Amniotic stem cell (primary cell): ENCODE measurements around the gene XIST.
"Not testable (repeated sequence)": the region's sequence is repeated elsewhere in the genome, so short reads cannot be mapped to it uniquely, and the experiment has no call there.

Experiments
- DNase-seq: peaks from one replicate; lab custom pipeline; 2025; lab: John Stamatoyannopoulos, UW

The XIST gene

DNA sequence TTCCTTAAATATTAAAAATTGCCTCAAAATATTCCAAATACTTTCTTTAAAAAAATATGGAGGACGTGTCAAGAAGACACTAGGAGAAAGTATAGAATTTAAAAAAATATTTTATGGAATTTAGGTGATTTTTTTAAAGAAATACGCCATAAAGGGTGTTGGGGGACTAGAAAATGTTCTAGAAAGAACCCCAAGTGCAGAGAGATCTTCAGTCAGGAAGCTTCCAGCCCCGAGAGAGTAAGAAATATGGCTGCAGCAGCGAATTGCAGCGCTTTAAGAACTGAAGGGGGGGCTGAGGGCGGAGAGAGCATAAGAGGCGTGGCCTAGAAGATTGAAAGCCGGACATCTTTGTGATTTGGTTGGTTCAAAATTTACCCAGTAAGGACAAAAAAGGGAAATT, at the start of gene XIST:
Gene XIST (minus strand): TSS at position 248 of the 400 bp plus-strand sequence.
- DNase-seq: peak; percentile 31

DNA sequence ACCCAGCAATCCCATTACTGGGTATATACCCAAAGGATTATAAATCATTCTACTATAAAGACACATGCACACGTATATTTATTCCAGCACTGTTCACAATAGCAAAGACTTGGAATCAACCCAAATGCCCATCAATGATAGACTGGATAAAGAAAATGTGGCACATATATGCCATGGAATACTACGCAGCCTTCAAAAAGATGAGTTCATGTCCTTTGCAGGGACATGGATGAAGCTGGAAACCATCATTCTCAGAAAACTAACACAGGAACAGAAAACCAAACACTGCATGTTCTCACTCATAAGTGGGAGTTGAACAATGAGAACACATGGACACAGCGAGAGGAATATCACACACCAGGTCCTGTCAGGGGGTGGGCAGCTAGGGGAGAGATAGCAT, 45.8 kb upstream of the XIST start:
- DNase-seq: not testable (repeated sequence)

DNA sequence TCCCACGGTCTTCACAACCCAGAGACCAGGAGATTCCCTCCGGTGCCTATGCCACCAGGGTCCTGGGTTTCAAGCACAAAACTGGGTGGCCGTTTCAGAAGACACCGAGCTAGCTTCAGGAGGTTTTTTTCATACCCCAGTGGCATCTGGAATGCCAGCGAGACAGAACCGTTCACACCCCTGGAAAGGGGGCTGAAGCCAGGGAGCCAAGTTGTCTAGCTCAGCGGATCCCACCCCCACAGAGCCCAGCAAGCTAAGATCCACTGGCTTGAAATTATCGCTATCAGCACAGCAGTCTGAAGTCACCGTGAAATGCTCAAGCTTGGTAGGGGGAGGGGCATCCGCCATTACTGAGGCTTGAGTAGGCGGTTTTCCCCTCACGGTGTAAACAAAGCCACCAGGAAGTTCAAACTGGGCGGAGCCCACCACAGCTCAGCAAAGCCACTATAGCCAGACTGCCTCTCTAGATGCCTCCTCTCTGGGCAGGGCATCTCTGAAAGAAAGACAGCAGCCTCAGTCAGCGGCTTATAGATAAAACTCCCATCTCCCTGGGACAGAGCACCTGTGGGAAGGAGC, 40.1 kb upstream of the XIST start:
- not testable (repeated sequence) for DNase-seq

DNA sequence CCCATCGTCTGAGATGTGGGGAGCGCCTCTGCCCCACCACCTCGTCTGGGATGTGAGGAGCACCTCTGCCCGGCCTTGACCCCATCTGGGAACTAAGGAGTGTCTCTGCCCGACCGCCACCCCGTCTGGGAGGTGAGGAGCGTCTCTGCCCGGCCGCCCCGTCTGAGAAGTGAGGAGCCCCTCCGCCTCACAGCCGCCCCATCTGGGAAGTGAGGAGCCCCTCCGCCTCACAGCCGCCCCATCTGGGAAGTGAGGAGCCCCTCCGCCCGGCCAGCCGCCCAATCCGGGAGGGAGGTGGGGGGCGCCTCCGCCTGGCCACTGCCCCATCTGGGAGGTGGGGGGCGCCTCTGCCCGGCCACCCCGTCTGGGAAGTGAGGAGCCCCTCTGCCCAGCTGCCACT, 29.7 kb upstream of the XIST start:
- not testable (repeated sequence) for DNase-seq

DNA sequence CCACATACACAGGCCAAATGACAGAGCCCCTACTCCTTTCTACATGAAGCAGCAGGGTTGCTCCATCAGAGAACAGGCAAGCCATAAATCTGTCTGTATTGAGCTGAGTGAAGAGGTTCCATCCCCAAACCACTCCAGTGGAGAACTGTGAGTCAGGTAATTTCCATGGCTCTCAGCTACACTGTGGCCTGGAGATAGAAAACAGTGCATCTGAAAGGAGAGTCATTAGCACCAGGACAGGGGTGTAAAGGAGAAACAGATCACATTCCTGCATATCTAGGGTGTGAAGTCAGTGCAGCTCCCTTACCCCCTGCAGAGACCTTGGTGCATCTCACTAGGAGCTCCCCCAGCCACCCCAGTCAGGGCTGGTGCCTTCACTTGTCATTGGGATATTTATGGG, 25.2 kb upstream of the XIST start:
- DNase-seq: no peak

DNA sequence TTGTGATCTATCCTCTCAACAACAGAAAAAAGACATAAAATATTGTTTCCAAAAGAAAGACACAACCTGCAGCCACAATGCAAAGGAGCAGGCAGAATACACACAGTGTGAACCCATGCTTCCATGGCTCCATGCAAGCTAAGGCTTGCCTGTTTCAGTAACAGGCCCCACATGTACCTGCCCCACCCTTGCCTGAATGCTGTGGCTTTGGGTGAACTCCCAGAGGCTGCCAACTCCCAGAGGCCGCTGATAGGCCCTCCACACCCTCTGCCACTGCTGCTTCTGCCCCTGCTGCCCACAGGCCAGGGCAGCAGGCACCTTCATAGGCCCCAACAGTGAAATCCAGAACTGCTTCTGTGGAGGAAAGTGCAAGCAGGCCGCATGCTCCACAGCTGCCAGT, 24.4 kb upstream of the XIST start:
- no peak for DNase-seq

DNA sequence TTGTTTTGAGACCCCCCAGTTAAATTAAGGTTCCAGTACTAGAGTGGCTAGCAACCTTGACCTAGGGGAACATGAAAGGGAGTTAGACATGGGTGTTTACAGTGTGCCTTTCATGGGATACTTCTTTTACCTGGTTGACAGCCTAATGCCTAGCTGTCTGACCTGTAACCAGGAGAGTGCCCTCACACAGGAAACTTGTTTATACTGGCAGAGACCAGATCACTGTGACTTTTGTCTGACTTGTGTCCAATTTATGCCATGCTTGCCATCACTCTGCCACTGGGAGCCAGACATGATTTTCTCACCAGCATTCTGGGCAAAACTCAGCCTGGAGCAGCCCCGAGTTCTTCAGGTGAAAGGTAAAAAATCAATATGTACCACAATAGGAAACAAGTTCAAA, 16.4 kb upstream of the XIST start:
- no peak for DNase-seq

DNA sequence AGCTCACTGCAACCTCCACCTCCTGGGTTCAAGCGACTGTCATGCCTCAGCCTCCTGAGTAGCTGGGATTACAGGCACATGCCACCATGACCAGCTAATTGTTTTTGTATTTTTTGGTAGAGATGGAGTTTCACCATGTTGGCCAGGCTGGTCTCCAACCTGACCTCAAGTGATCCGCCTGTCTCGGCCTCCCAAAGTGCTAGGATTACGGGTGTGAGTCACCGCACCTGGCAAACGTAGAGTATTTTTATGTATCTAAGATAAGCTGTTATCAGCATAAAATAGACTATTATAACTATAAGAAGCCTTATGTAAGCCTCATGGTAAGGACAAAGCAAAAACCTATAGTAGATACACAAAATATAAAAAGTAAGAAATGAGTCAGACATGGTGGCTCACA, 14.6 kb upstream of the XIST start:
- DNase-seq: no peak

DNA sequence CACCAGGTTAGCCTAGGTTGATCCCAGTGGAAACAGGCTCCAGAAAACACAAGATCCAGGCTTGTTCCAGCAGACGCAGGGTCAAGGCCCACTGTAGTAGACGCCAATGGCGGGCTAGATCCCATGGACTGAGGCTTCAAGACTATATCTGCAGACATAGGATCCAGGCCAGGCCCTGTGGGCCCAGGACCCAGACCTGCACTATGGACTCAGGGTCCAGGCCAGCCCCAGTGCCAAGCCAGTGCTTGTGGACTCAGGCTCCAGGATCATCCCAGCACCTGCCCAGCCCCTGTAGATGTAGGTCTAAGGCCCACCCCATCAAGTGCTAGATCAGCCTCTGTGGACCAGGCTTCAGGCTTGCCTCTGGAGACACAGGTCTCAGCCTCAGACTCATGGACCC, 11.3 kb upstream of the XIST start:
- no peak for DNase-seq

DNA sequence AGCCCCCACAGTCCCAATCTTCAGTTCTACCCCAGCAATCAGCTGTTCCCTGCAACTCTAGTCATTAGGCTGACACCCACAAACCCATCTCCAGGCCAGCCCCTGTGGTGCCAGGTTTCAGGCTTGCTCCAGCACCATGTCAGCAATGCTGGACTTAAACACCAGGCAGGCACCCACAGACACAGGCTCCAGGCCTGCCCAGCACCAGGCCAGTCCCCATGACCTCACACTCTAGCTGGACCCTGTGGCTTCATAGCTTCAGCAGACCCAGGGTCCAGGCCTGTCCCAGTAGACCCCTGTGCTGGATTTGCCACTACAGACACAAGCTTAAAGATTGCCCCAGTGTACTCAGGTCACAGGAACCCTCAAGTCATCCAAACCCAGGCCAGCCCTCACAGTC, 10.8 kb upstream of the XIST start:
- no peak for DNase-seq

DNA sequence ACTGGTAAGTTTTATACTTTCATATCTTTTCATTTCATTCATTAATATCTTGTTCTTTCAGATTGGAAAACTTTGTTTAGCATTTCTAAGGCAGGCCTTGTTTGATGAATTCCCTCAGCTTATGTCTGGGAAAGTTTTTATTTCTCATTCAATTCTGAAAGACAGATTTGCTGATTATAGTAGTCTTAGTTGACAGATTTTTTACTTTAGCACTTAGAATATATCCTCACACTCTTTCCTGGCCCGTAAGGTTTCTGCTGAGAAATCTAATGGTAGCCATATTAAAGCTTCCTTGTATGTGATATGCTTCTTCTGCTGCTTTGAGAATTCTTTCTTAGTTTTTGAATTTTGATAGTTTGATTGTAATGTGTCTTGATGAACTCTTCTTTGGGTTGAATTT, 7.1 kb upstream of the XIST start:
- no peak for DNase-seq

DNA sequence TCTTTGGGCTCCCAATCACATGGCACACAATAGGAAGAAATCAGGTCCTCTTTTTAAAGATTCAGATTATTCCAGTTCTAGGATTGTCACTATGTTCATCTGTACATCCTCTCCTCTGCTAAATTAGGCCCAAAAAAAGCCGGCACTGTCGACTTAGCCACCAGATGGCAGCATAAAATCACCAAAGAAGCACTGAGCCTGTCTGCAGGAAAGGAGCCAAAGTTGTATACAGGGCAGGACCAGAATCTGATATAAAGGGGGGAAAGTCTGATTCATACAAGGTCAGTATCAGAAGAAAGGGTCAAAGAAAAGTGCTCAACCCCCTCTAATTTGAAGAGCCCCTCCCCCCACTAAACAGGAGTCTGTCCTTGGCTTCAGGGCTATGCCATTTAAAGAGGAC, 3.0 kb upstream of the XIST start:
- peak; percentile 44 for DNase-seq

DNA sequence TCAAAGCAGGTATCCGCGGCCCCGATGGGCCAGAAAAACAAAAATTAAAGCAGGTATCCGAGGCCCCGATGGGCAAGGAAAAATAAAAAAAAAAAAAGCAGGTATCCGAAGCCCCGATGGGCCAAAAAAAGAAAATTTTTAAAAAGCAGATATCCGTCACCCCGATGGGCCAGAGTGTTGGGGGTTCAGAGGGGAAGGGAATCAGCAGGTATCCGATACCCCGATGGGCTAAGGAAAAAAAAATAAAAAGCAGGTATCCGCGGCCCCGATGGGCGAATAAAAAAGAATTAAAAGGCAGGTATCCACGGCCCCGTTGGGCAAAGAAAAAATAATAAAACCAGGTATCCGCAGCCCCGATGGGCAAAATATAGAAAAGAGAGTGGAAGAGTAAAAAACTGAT, 492 bp downstream of the XIST start:
- DNase-seq: no peak

DNA sequence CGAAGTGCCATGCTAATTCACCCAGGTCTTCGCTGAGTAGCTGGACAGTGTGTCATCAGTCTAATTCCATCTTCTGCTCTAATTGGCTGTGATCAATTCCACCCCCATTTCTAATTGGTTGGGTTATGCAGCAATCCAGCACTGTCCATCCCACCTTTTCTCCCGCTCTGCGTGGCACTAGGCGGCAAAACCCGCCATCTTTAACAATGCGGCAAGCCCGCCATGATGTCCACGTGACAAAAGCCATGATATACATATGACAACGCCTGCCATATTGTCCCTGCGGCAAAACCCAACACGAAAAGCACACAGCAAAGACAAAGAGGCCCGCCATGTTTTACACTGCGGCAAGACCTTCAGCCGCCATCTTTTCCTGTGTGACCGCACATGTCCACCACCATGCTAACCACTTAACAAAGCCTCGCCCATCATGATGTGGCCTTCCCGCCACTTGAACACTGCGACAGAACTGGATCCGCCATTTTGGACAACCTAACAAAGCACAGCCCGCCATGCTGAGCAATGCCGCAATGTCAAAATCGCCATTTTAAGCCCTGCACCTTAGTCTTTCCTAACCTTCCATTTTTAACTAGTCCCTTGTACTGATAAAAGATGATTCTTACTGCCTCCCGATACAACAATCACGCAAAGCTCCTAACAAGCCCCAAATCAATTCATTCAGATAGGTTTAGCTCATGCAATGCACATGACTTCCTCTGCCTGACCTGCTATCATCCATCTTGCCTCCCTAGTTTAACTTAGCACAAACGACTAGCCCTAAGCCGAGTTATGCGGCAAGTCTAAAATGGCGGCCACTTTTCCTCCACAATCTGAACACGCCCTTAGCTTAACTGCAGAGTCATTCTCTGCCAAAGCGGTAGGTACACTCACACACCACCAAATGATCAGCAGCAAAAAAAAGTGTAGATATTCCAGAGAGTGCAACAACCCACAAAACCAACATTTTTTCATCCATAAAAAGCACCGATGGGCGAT, 1.2 kb downstream of the XIST start:
- DNase-seq: peak; percentile 84

DNA sequence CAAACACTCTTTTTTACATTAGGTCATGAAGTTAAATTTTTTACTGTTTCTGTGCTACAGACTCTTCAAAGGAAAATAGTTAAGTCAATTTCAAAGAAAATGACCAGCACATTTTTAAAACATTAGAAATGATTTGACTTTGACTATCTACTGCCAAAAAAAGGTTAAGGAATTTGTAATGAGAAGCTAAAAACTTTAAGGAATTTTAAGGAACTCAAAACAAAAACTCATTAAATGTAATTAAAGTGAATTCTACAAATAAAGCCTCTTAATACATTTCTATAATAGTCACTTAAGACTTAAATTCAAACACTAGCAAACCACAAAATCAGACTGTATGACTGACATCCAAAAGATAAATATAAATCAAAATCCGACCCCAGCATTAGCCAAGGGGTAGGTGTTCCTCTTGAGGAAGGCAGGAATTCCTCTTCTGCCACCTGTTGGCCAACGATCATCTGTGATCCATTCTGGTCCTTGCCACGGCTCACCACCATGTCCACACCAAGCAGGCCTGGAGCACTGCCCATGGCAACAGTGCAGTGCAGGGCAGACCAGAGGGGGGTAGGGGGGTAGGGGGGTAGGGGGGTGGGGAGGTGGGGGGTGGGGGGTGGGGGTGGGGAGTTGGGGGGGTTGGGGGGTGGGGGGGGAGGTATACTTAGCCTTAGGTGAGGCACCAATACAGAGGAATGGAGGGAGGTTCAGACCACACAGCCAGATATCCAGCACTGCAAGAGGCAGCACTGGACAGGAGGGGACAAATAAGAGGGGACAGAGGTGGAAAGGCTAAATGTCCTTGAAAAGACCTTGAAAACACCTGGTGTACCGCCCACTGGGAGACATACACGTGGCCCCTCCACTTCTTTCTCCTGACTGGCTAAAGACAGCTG, 2.1 kb downstream of the XIST start:
- DNase-seq: no peak

DNA sequence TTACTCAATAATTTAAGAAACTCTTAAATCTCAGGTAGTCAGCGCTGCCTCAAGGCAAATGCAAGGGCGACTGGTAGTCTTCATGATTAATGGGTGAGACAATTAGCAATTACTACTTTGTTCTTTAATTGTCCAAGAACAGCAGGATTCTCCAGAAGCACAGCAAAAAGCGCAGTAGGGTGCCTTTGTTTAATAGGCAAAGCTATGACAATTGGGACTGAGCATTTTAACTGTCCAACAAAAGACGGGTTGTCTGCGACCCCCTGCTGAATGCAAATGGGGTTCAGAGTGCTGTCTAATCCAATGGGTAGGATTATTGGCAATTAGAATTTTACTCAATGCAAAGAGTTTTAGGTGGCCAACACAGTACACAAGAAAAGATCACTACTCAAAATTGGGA, 3.4 kb downstream of the XIST start:
- no peak for DNase-seq

DNA sequence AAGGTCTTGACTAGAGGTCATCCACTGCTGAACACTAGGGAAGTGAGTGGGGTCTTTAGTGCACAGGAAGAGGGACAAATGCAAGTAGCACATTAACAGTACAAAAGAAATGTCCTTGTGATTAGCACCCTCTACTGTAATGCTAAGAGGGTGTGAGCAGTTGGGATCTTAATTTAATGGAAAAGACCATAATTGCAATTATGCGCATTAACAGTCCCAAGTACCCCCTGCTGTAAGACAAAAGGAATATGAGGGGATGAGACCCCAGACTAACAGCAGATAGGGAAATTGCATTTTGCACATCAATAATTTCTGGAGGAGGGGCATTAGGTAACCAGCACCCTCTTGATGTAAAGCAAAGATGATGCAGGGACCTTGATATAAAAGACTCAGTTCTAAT, 4.5 kb downstream of the XIST start:
- DNase-seq: no peak

DNA sequence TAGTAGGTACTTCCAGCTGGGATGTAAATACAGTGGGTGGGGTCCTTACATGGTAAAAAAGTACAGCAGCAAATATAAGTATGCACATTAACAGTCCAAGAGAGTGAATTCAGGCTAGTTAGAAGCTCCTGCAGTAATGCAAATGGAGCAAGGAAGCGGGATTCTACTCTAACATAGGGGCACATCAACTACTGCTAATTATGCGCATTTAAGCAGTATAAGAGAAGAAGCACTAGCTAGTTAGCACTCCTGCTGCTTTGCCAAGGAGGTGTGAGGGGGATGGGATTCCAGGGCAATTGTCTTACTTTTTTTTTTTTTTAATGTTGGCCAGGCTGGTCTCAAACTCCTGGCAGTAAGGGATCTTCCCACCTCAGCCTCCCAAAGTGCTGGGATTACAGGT, 5.4 kb downstream of the XIST start:
- DNase-seq: no peak

DNA sequence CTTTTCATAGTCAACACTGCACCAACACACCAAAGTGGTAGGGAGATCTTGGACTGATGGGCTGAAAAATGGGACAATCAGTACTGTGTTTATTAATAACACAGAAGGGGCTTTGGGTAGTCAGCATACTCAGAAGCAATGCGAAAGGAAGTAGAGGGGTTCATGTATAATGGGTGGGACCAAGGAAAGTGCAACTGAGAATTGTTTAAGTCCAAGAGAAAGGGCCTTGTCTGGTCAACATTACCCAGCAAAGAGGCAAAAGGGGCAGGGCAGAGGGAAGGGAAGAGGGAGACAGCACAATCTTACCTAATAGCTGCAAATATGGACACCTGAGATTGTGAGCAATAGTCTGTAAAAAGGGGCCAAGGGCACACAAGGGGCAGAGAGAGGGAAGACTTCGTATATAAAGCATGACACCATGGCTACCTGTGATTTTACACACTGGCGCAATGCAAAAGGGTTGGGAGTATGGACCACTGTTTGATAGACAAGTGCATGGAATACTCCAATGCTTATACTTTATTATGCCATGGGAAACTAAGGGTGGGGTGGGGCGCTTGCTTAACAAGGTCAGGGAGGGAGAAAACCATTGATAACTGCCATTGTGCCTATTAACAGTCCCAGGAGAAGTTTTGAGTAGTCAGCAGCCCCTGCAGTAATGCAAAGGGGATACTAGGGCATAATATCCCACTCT, 9.8 kb downstream of the XIST start:
- no peak for DNase-seq

DNA sequence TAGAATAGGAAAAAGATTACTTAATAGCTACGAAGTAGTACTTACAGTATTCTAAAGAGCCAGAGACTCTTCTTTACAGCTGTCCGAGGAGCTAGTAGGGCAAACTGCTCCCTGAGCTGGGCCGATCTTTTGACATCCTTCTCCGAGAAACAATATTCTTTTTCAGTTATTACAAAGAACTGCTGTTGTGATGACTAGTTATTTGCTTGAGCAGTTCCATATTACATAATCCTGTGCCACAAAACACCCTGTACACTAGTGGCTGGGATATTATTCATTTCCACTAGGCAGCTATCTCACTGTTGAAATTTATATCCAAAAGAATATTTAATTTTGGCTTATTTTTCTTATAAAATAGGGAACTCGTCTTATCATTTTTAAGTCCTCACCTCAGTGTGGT, 11.2 kb downstream of the XIST start:
- DNase-seq: no peak

DNA sequence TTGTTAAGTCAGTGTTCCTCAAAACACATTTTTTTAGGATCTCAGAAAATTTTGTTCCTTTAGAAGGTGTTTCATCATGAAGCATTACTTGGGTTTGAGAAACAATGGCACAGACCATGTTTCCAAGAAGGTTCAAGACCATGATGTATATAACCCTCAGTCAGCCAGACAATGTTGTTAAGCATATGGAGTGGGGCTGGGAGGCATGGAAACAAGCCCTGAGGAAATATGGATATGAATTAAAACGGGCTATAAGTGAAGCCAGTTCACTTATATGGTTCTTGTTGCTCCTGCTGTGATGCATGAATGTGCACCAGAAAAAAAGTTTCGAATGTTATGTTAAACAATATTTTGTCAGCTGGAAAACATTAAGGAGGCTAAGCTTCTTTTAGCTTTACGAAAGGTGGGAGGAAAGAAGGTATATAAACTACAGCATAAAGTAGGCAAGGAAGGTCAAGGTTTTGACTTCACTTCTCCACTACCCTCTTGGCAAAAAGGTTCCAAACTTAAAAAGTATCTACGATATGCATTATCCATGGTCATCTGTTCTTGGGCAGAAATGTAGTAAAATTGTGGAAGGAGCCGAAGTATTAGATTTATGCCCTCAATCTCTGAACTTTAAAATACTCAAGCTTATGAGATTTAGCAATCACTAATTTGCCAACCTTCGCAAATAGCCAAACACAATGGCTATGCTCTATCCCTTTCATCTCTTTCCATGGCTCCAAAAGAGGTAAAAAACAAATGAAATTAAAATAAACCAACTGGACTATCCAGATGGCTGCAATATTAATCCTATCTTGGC, 12.2 kb downstream of the XIST start:
- DNase-seq: no peak
